Cardiac muscle cell (in vitro differentiated cells and primary cell): ENCODE data around the gene NCAM2. TPM values are rescaled to one million over a fixed set of nuclear protein-coding genes. Genes with fewer than 3 reads are reported as not detected.
A peak's percentile ranks its signal among the peaks of the same experiment; 100 is the strongest.

Experiments
- DNase-seq, 2 donors: peaks; one replicate each; pipeline versions ENCODE4 v3.0.0 to v3.0.0-alpha.2; 2010 to 2017; ENCODE audit warnings: low read depth in 1 of 2, low spot score in 1 of 2
- H3K27ac ChIP-seq: fragments of 200-600 bp; sonication (generic); 2 replicates; pipeline ENCODE4 v1.5.1; 2016
- H3K27me3 ChIP-seq: fragments of 200-600 bp; sonication (generic); 2 replicates; pipeline ENCODE4 v1.6.0; 2016; ENCODE audit warnings: control low read depth
- H3K36me3 ChIP-seq: fragments of 200-600 bp; sonication (generic); 2 replicates; pipeline ENCODE4 v1.5.1; 2016; ENCODE audit warnings: control low read depth
- H3K4me1 ChIP-seq: fragments of 200-600 bp; sonication (generic); 2 replicates; pipeline ENCODE4 v1.8.1; 2017; ENCODE audit warnings: low read depth, mild to moderate bottlenecking, mixed run types
- H3K4me3 ChIP-seq: fragments of 200-600 bp; sonication (generic); 2 replicates; pipeline ENCODE4 v1.5.1; 2016; ENCODE audit warnings: mild to moderate bottlenecking
- H3K9me3 ChIP-seq: fragments of 200-600 bp; sonication (generic); 2 replicates; pipeline ENCODE4 v1.5.1; 2017; ENCODE audit warnings: low read depth, mild to moderate bottlenecking, control low read depth
- CTCF ChIP-seq: IDR thresholded peaks from 2 replicates; pipeline ENCODE4 v1.5.1; 2012; ENCODE audit warnings: low read depth, mild to moderate bottlenecking, low read length
- polyA plus RNA-seq: library from polyadenylated mRNA; unstranded; fragments of >200 nt; fragmentation: Nextera tagmentation; extraction: Ambion mirVana; gene quantifications from 2 replicates; pipeline ENCODE4 v1.2.1, GENCODE V29; 2016
- total RNA-seq: library from RNA; depleted of rRNA; stranded (reverse); fragments of >200 nt; gene quantifications from 2 replicates; pipeline ENCODE4 v1.2.3, GENCODE V29; 2016

The NCAM2 gene
- total and polyA plus RNA-seq, 2 experiments from 2014 or later: 0.45 to 2.6 TPM

- no peaks in the 10 kb centered on the region for H3K36me3 ChIP-seq
- TF ChIP-seq CTCF: no peak
- no peak overlapping the region for H3K27ac ChIP-seq
- DNase-seq: no peak
- H3K27me3 ChIP-seq: no peaks in the 10 kb centered on the region
- no peak overlapping the region for H3K4me3 ChIP-seq
- H3K4me1 ChIP-seq: no peaks in the 10 kb centered on the region
- no peaks in the 10 kb centered on the region for H3K9me3 ChIP-seq
Measured at GRCh38 chr21:21132390-21132789, 134.2 kb downstream of the NCAM2 start.

DNA sequence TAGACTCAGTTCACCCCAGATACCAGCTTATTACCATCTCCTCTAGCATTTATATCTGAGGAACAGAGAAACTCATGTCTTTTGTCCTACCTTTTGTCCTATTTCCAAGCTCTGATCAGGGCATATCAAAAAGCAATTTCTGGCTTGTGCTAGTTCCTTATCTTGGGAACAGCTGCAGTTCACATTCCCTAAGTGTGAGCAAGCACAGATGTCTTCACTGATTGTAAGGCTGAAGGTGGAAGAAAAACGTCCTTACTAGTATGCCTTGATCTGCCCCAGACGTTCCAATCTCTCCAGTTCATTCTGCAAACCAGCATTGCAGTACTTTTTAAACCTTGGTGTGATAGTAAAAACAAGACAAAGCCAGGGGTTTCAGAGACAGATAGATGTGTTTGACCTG lies 139.8 kb downstream of the NCAM2 start:
- H3K27ac ChIP-seq: no peak overlapping the region
- DNase-seq: peak in 1 of 2 donors; percentile 15

DNA sequence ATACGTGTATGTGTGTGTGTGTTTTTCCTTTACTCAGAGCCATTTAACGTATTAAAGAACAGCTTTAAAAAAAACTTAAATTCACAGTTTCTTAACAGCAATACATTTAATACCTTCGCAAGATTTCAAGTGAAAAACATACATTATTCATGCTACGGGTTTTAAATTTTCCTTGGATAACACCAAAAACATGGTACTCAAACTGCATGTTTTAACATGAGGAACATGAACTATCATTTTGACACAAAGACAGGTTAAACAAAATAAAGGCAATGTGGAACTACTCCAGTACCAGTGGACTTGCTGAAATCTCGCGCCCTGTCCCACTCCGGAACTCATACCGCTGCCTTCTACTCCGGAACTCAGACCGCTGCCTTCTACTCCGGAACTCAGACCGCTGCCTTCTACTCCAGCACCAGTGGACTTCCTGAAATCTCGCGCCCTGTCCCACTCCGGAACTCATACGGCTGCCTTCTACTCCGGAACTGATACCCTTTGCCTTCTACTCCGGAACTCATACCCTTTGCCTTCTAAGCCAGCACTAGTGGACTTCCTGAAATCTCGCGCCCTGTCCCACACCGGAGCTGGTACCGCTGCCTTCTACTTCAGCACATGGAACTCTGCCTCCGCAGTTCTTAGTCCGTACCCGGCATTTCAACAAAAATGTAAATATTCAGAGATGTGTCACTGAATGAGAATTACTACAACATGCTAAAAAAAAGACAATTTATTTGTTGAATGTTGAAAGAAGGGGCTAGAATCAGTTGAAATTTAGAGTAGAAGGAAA lies 148.6 kb downstream of the NCAM2 start:
- no peak for DNase-seq
- no peak for TF ChIP-seq CTCF
- H3K4me3 ChIP-seq: no peak overlapping the region
- H3K27ac ChIP-seq: no peak overlapping the region
- H3K4me1 ChIP-seq: no peaks in the 10 kb centered on the region
- H3K27me3 ChIP-seq: no peaks in the 10 kb centered on the region
- H3K36me3 ChIP-seq: no peaks in the 10 kb centered on the region
- no peaks in the 10 kb centered on the region for H3K9me3 ChIP-seq

More for the DNA sequence above, 139.8 kb downstream of the NCAM2 start:
- Histone ChIP-seq H3K9me3 (no peaks in the 10 kb centered on the region), H3K36me3 (no peaks in the 10 kb centered on the region), H3K4me1 (no peaks in the 10 kb centered on the region), H3K27me3 (no peaks in the 10 kb centered on the region), H3K4me3 (no peak overlapping the region)
- no peak for TF ChIP-seq CTCF

GRCh38 chr21:21147374-21147745 lies 149.2 kb downstream of the NCAM2 start:
- Histone ChIP-seq H3K4me3 (no peak overlapping the region), H3K36me3 (no peaks in the 10 kb centered on the region), H3K4me1 (no peaks in the 10 kb centered on the region), H3K27ac (no peak overlapping the region), H3K9me3 (no peaks in the 10 kb centered on the region), H3K27me3 (no peaks in the 10 kb centered on the region)
- no peak for TF ChIP-seq CTCF
- no peak for DNase-seq

DNA sequence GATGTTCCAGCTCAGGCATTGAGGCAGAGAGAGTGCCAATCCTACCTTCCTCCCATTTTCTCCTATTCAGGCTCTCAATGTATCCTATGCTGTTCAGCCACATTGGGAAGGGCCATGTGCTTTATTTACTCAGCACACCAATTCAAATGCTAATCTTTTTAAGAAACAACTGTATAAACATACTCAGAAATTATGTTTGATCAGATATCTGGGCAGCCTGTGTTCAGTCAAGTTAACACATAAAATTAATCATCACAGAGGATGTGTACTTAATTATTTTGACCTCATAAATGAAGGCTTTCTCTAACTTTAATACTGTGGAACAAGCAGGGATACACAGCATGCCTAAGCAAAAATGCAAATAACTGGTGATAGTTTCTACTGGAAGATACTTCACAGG lies 149.8 kb downstream of the NCAM2 start:
- H3K4me1 ChIP-seq: no peaks in the 10 kb centered on the region
- H3K27ac ChIP-seq: no peak overlapping the region
- no peak overlapping the region for H3K4me3 ChIP-seq
- no peak for TF ChIP-seq CTCF
- no peaks in the 10 kb centered on the region for H3K9me3 ChIP-seq
- H3K36me3 ChIP-seq: no peaks in the 10 kb centered on the region
- DNase-seq: no peak
- no peaks in the 10 kb centered on the region for H3K27me3 ChIP-seq
